ENCODE results near the gene HPSE2.

- no peak for TF ChIP-seq GATA1 (IDR thresholded peaks at IDR 0.05; ENCODE audit: low read depth, low read length)
- no peak for TF ChIP-seq POLR2A (IDR thresholded peaks at IDR 0.05; ENCODE audit: low read length)
Observed at GRCh38 chr10:98619446-98619845, 616.2 kb downstream of the HPSE2 start.
